ENCODE data around the gene MGMT. TPM values are rescaled to one million over a fixed set of nuclear protein-coding genes. Genes with fewer than 3 reads are reported as not detected.

The MGMT gene
- total and polyA plus RNA-seq, 2 of the 4 experiments (the other 2 are of a cell fraction) = 11.5 to 17.8 TPM

GRCh38 chr10:129605986-129606518, 139.0 kb downstream of the MGMT start:
- ATAC-seq (ENCODE audit: low read depth) = no peak
- no peaks in the 10 kb centered on the region for H4K20me1 ChIP-seq (ENCODE audit: insufficient read depth, low read length)
- H3K56ac ChIP-seq (ENCODE audit: extremely low read depth, insufficient read depth, low read length) = no peak overlapping the region
- no peak overlapping the region for H3K4ac ChIP-seq (ENCODE audit: low read depth, low read length)
- no peak overlapping the region for H2AK5ac ChIP-seq (ENCODE audit: low read depth, low read length)
- H2BK15ac ChIP-seq (ENCODE audit: low read depth, low read length) = no peak overlapping the region
- H2AFZ ChIP-seq (replicated peaks; ENCODE audit: low read length, poor library complexity) = no peak overlapping the region
- no peak overlapping the region for H3K23ac ChIP-seq (ENCODE audit: low read depth, low read length)
- ChIA-PET CTCF (no interaction called here), POLR2A (ENCODE audit: unreplicated experiment) (no interaction called here)
- dilution Hi-C loops (cut with HindIII; ENCODE audit: low sequenced_read_pairs, unreplicated experiment) (no loop called here), intact Hi-C loops (cut with micrococcal nuclease) (no loop called here), in situ Hi-C loops (cut with MboI; ENCODE audit: low sequenced_read_pairs) (no loop called here)
- BruUV-seq (replicated peaks) = no TSS peak
- no peak overlapping the region for H3K27ac ChIP-seq (ENCODE audit: insufficient read depth, low read length)
- no peak overlapping the region for H3K4me3 ChIP-seq (ENCODE audit: insufficient read depth, low read depth, low read length)
- H4K8ac ChIP-seq (ENCODE audit: low read depth in 2 of 2, low read length in 2 of 2) = no peak overlapping the region
- H3K27me3 ChIP-seq (ENCODE audit: control insufficient read depth, insufficient read depth, low read length) = no peaks in the 10 kb centered on the region
- H3K9ac ChIP-seq (ENCODE audit: low read depth, low read length) = no peak overlapping the region
- H2BK5ac ChIP-seq (ENCODE audit: low read depth, low read length, poor library complexity, severe bottlenecking) = no peak overlapping the region
- no peak for DNase-seq
- TF ChIP-seq MAFK (IDR thresholded peaks at IDR 0.05; ENCODE audit: low read depth, low read length) (peak; percentile 72), MXI1 (IDR thresholded peaks at IDR 0.05; ENCODE audit: borderline replicate concordance, low read depth, low read length) (no peak)
- H3K9me3 ChIP-seq (ENCODE audit: control insufficient read depth, insufficient read depth, low read length) = no peaks in the 10 kb centered on the region
- no peak overlapping the region for H2BK20ac ChIP-seq (ENCODE audit: low read depth, low read length)
- 47% methylated on average over 3 of the region's 19 CpGs; no CpG with 5 or more reads in 1 of the 2 experiments for WGBS, 2 experiments (ENCODE audit: extremely low coverage in 2 of 2, insufficient read length in 1 of 2)
- H3K18ac ChIP-seq (ENCODE audit: low read depth, low read length) = no peak overlapping the region
- H3K14ac ChIP-seq (replicated peaks; ENCODE audit: low read depth, low read length) = no peak overlapping the region
- no peak overlapping the region for H2AK9ac ChIP-seq (replicated peaks; ENCODE audit: low read depth, low read length, poor library complexity)
- no peak overlapping the region for H3K4me2 ChIP-seq (ENCODE audit: low read depth, low read length)
- no peaks in the 10 kb centered on the region for H3K79me1 ChIP-seq (ENCODE audit: low read depth in 1 of 2, low read length in 2 of 2)
- H4K91ac ChIP-seq (ENCODE audit: insufficient read depth, low read depth, low read length) = no peak overlapping the region
- H4K5ac ChIP-seq (ENCODE audit: low read depth, low read length) = no peak overlapping the region
- H3K9me1 ChIP-seq (ENCODE audit: insufficient read depth, low read length) = no peaks in the 10 kb centered on the region; the same call in 1 of the 2 replicates
- no peak overlapping the region for H2BK120ac ChIP-seq (ENCODE audit: low read depth, low read length)
- H3K4me1 ChIP-seq (ENCODE audit: control insufficient read depth, insufficient read depth, low read length) = no peaks in the 10 kb centered on the region
- H3K36me3 ChIP-seq (ENCODE audit: control insufficient read depth, insufficient read depth, low read length) = no peaks in the 10 kb centered on the region

Data from IMR-90 (cell line).